ENCODE results near the gene FHAD1.

The FHAD1 gene

GRCh38 chr1:15204931-15205330 is 42.1 kb upstream of the FHAD1 start:
- H3K4me3 ChIP-seq (ENCODE audit: low read depth, low read length), result no peak overlapping the region
- TF ChIP-seq POLR2A (IDR thresholded peaks at IDR 0.05; ENCODE audit: extremely low read depth, insufficient read length) (no peak), MAX (IDR thresholded peaks at IDR 0.05; ENCODE audit: low read depth, low read length) (no peak), MYC (IDR thresholded peaks at IDR 0.05; ENCODE audit: low read depth, low read length) (no peak)
- TF ChIP-seq, protein P1, sequence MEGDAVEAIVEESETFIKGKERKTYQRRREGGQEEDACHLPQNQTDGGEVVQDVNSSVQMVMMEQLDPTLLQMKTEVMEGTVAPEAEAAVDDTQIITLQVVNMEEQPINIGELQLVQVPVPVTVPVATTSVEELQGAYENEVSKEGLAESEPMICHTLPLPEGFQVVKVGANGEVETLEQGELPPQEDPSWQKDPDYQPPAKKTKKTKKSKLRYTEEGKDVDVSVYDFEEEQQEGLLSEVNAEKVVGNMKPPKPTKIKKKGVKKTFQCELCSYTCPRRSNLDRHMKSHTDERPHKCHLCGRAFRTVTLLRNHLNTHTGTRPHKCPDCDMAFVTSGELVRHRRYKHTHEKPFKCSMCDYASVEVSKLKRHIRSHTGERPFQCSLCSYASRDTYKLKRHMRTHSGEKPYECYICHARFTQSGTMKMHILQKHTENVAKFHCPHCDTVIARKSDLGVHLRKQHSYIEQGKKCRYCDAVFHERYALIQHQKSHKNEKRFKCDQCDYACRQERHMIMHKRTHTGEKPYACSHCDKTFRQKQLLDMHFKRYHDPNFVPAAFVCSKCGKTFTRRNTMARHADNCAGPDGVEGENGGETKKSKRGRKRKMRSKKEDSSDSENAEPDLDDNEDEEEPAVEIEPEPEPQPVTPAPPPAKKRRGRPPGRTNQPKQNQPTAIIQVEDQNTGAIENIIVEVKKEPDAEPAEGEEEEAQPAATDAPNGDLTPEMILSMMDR (IDR thresholded peaks at IDR 0.05; ENCODE audit: low read depth, low read length), result no peak
- DNase-seq (ENCODE audit: low read depth), result no peak

GRCh38 chr1:15205586-15206346 is 41.3 kb upstream of the FHAD1 start:
- H3K4me3 ChIP-seq (ENCODE audit: low read depth, low read length), result no peak overlapping the region
- no peak for DNase-seq (ENCODE audit: low read depth)
- TF ChIP-seq, protein P1 (IDR thresholded peaks at IDR 0.05; ENCODE audit: low read depth, low read length), result no peak
- TF ChIP-seq MAX (IDR thresholded peaks at IDR 0.05; ENCODE audit: low read depth, low read length) (no peak), MYC (IDR thresholded peaks at IDR 0.05; ENCODE audit: low read depth, low read length) (no peak), POLR2A (IDR thresholded peaks at IDR 0.05; ENCODE audit: extremely low read depth, insufficient read length) (no peak)

DNA sequence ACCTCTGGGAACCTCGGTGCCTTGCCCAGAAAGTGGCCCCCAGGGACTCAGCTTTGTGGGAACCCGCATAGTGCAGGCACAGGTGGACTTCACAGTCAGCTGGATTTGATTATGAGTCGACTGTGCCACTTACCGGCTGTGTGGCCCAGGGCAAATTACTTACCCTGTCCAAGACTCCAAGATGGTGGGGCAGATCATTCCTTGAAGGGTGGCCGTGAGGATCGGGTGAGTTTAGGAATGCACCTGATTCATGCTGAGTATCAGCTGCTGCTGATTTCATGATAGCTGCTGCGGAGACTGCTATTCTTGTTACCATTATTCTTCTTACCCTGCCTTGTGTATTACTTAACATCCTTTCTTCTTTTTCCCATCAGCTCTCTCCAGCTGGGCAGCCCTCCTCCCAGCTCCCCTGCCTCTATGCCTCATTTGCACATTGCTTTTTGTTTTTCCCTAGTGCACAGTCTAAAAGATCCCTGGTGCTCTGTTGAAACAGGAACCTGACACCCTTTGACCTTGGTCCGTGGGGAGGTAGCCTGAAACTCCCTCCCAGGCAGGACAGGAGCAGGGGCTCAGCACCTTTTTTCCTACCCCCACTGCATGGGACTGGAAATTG is 40.5 kb upstream of the FHAD1 start:
- H3K4me3 ChIP-seq (ENCODE audit: low read depth, low read length), result no peak overlapping the region
- DNase-seq (ENCODE audit: low read depth), result no peak
- TF ChIP-seq, protein P1 (IDR thresholded peaks at IDR 0.05; ENCODE audit: low read depth, low read length), result no peak
- TF ChIP-seq POLR2A (IDR thresholded peaks at IDR 0.05; ENCODE audit: extremely low read depth, insufficient read length) (no peak), MAX (IDR thresholded peaks at IDR 0.05; ENCODE audit: low read depth, low read length) (no peak), MYC (IDR thresholded peaks at IDR 0.05; ENCODE audit: low read depth, low read length) (no peak)

GRCh38 chr1:15207031-15207828 is 39.8 kb upstream of the FHAD1 start:
- no peak for DNase-seq (ENCODE audit: low read depth)
- H3K4me3 ChIP-seq (ENCODE audit: low read depth, low read length), result no peak overlapping the region
- TF ChIP-seq MAX (IDR thresholded peaks at IDR 0.05; ENCODE audit: low read depth, low read length) (no peak), POLR2A (IDR thresholded peaks at IDR 0.05; ENCODE audit: extremely low read depth, insufficient read length) (no peak), MYC (IDR thresholded peaks at IDR 0.05; ENCODE audit: low read depth, low read length) (no peak)
- TF ChIP-seq, protein P1 (IDR thresholded peaks at IDR 0.05; ENCODE audit: low read depth, low read length), result no peak

DNA sequence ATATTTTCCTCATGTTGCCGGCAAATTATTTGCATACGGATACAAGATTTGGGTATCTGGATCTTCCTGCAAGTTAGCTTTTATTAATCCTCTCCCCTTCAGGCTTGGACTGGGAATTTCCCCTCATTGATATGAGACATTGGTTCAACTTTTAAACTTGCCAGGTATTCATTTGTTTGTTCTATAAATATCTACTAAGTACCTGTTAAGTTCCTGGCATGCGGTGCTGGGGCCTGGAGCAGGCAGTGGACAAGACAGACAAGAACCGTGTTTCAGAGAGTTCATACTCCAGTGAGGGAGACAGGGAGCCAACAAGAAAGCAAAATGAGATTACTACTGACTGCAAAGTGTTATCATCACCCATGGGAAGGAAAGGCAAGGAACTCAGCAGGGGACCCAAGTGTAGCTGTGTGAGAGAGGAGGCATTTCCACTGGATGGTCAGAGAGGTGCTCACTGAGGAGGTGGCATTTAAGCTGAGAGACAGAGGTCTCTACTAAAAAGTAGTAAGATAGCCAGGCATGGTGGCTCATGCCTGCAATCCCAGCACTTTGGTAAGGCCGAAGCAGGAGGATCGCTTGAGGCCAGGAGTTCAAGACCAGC is 39.1 kb upstream of the FHAD1 start:
- no peak overlapping the region for H3K4me3 ChIP-seq (ENCODE audit: low read depth, low read length)
- no peak for DNase-seq (ENCODE audit: low read depth)
- TF ChIP-seq MYC (IDR thresholded peaks at IDR 0.05; ENCODE audit: low read depth, low read length), result no peak
- TF ChIP-seq, protein P1 (IDR thresholded peaks at IDR 0.05; ENCODE audit: low read depth, low read length), result no peak
- TF ChIP-seq MAX (IDR thresholded peaks at IDR 0.05; ENCODE audit: low read depth, low read length), result no peak
- no peak for TF ChIP-seq POLR2A (IDR thresholded peaks at IDR 0.05; ENCODE audit: extremely low read depth, insufficient read length)
